CD4-positive, alpha-beta T cell (primary cell): ENCODE results near the gene NR1I2. TPM values are rescaled to one million over a fixed set of nuclear protein-coding genes. Genes with fewer than 3 reads are reported as not detected.

Source experiments
- ATAC-seq: fragments of 200-7000 bp; cut with Tn5 transposase; one replicate; pipeline ENCODE4 v1.10.0; 2022; ENCODE audit warnings: mild to moderate bottlenecking; ENCODE audit not compliant: poor library complexity
- CTCF ChIA-PET: fragments of 350-600 bp; sonication (Branson Sonifier 250); formaldehyde crosslinking; loops from one replicate; lab custom pipeline; 2021; ENCODE audit warnings: antibody characterized with exemption, inconsistent platforms; lab: Charles Lee
- POLR2A ChIA-PET: fragments of 350-600 bp; sonication (Branson Sonifier 250); formaldehyde crosslinking; loops from one replicate; lab custom pipeline; 2021; ENCODE audit warnings: antibody characterized with exemption, inconsistent platforms; lab: Charles Lee
- DNase-seq, 14 experiments: peaks; one replicate each; pipeline ENCODE4 v3.0.0-alpha.2; 2013 to 2020; ENCODE audit warnings: mixed read lengths in 2 of 14
- H3K27ac ChIP-seq, 2 donors: one replicate each; pipeline versions ENCODE4 v1.5.1 to v1.7.0; 2013; ENCODE audit warnings: low read length in 2 of 2, low read depth in 1 of 2, mild to moderate bottlenecking in 1 of 2
- H3K27me3 ChIP-seq, 2 experiments: 1 replicate in 1 of 2; 2 replicates in 1 of 2; pipeline versions ENCODE4 v1.6.1 to v1.7.0; 2013; ENCODE audit warnings: low read length in 2 of 2, control low read depth in 1 of 2, mild to moderate bottlenecking in 1 of 2, moderate library complexity in 1 of 2; ENCODE audit not compliant: insufficient read depth in 2 of 2, control insufficient read depth in 1 of 2
- H3K36me3 ChIP-seq: one replicate; pipeline ENCODE4 v1.6.1; 2013; ENCODE audit warnings: low read length, control low read depth; ENCODE audit not compliant: insufficient read depth
- H3K4me1 ChIP-seq: one replicate; pipeline ENCODE4 v1.6.1; 2013; ENCODE audit warnings: low read length, control low read depth; ENCODE audit not compliant: insufficient read depth
- H3K4me3 ChIP-seq: one replicate; pipeline ENCODE4 v1.5.1; 2013; ENCODE audit warnings: mild to moderate bottlenecking, low read length, moderate library complexity
- H3K9me3 ChIP-seq, 2 experiments: 1 replicate in 1 of 2; 2 replicates in 1 of 2; pipeline versions ENCODE4 v1.6.1 to v1.7.0; 2013; ENCODE audit warnings: low read length in 2 of 2, mild to moderate bottlenecking in 2 of 2, control low read depth in 1 of 2, moderate library complexity in 1 of 2; ENCODE audit not compliant: control insufficient read depth in 1 of 2, insufficient read depth in 1 of 2
- H3K27ac Mint-ChIP-seq: one replicate; pipeline ENCODE4 v1.8.0; 2020; ENCODE audit warnings: mixed read lengths
- H3K27me3 Mint-ChIP-seq: one replicate; pipeline ENCODE4 v1.8.0; 2021; ENCODE audit warnings: mixed read lengths
- H3K36me3 Mint-ChIP-seq: one replicate; pipeline ENCODE4 v1.8.0; 2021; ENCODE audit warnings: low read depth, mixed read lengths
- H3K4me1 Mint-ChIP-seq: one replicate; pipeline ENCODE4 v1.8.0; 2021; ENCODE audit warnings: low read depth, mixed read lengths
- H3K4me3 Mint-ChIP-seq: one replicate; pipeline ENCODE4 v1.8.0; 2020; ENCODE audit warnings: mild to moderate bottlenecking, mixed read lengths
- H3K9me3 Mint-ChIP-seq: one replicate; pipeline ENCODE4 v1.8.0; 2020; ENCODE audit warnings: mixed read lengths
- CTCF ChIP-seq: fragments of 200-600 bp; IDR thresholded peaks from one replicate; pipeline ENCODE4 v1.8.0; 2022; ENCODE audit warnings: antibody characterized with exemption, mild to moderate bottlenecking
- intact Hi-C, 2 experiments: fragments of 100-400 bp; cut with DNase I in 1 of 2; cut with micrococcal nuclease in 1 of 2; formaldehyde crosslinking; loops; one replicate each; pipeline versions ENCODE4 v1.15.1 to v1.9.0; 2023 to 2025; cut with DNase I, micrococcal nuclease
- total RNA-seq, 174 experiments: library from RNA in 2 of 174; stranded (reverse) in 2 of 174; gene quantifications; one replicate each; pipeline ENCODE4 v1.2.3 and lab custom pipeline; 2021 to 2026

Gene NR1I2
- total RNA-seq, 2 experiments from 2014 or later, result 0.25 TPM; not detected in 1

- no peak overlapping the region for H3K4me3 ChIP-seq
- TF ChIP-seq CTCF, result no peak
- H3K27me3 Mint-ChIP-seq, result peaks cover 52% of the 10 kb centered on the region
- H3K27me3 ChIP-seq, result peaks cover 0 to 16% of the 10 kb centered on the region in 2 experiments
- H3K36me3 ChIP-seq, result no peaks in the 10 kb centered on the region
- H3K4me3 Mint-ChIP-seq, result no peak overlapping the region
- no peaks in the 10 kb centered on the region for H3K9me3 Mint-ChIP-seq
- no peak overlapping the region for H3K27ac ChIP-seq
- ChIA-PET CTCF (interaction anchor here (1.2 kb wide), 1 partner anchor 9 kb away, joined by 4 read pairs; no protein-coding TSS in a partner anchor), POLR2A (interaction anchor here (0.9 kb wide), 1 partner anchor 396 kb away, joined by 3 read pairs; no protein-coding TSS in a partner anchor)
- intact Hi-C loops, result no loop called here
- DNase-seq, result no peak
- H3K4me1 ChIP-seq, result no peaks in the 10 kb centered on the region
- no peaks in the 10 kb centered on the region for H3K4me1 Mint-ChIP-seq
- no peaks in the 10 kb centered on the region for H3K36me3 Mint-ChIP-seq
- no peak overlapping the region for H3K27ac Mint-ChIP-seq
- H3K9me3 ChIP-seq, result peaks cover 0 to 3% of the 10 kb centered on the region in 2 experiments
- no peak for ATAC-seq
These were observed 30.5 kb upstream of the NR1I2 start for GRCh38 chr3:119751423-119751822.

- POLR2A ChIA-PET, result no interaction called here
- H3K36me3 Mint-ChIP-seq, result no peaks in the 10 kb centered on the region
- H3K4me1 Mint-ChIP-seq, result no peaks in the 10 kb centered on the region
- intact Hi-C loops, result no loop called here
- H3K27ac Mint-ChIP-seq, result no peak overlapping the region
- no peak overlapping the region for H3K4me3 Mint-ChIP-seq
- ATAC-seq (no peak), DNase-seq (no peak)
- peaks cover 51% of the 10 kb centered on the region for H3K27me3 Mint-ChIP-seq
- H3K9me3 Mint-ChIP-seq, result peaks cover 8% of the 10 kb centered on the region
- H3K36me3 ChIP-seq, result no peaks in the 10 kb centered on the region
- no peak for TF ChIP-seq CTCF
- CTCF ChIA-PET, result no interaction called here
- no peaks in the 10 kb centered on the region for H3K4me1 ChIP-seq
- H3K27ac ChIP-seq, result no peak overlapping the region
- no peak overlapping the region for H3K4me3 ChIP-seq
- H3K27me3 ChIP-seq, result peaks cover 0 to 4% of the 10 kb centered on the region in 2 experiments
- H3K9me3 ChIP-seq, result no peaks in the 10 kb centered on the region
These were observed 21.9 kb upstream of the NR1I2 start for GRCh38 chr3:119759962-119760361.

GRCh38 chr3:119762876-119763275, 19.0 kb upstream of the NR1I2 start:
- no peaks in the 10 kb centered on the region for H3K36me3 Mint-ChIP-seq
- Histone ChIP-seq H3K9me3 (no peaks in the 10 kb centered on the region), H3K36me3 (no peaks in the 10 kb centered on the region), H3K27me3 (peaks cover 0 to 4% of the 10 kb centered on the region in 2 experiments), H3K4me1 (no peaks in the 10 kb centered on the region), H3K27ac (no peak overlapping the region), H3K4me3 (no peak overlapping the region)
- H3K9me3 Mint-ChIP-seq, result peaks cover 8% of the 10 kb centered on the region
- peaks cover 42% of the 10 kb centered on the region for H3K27me3 Mint-ChIP-seq
- DNase-seq (no peak), ATAC-seq (no peak)
- ChIA-PET POLR2A (no interaction called here), CTCF (no interaction called here)
- no peak overlapping the region for H3K27ac Mint-ChIP-seq
- no peak overlapping the region for H3K4me3 Mint-ChIP-seq
- no peak for TF ChIP-seq CTCF
- intact Hi-C loops, result no loop called here
- H3K4me1 Mint-ChIP-seq, result no peaks in the 10 kb centered on the region
